Measurements from ENCODE around the gene MTCL3.

Gene MTCL3

GRCh38 chr6:127566651-127567050, 47.5 kb upstream of the MTCL3 start:
- Histone ChIP-seq H3K9me3 (ENCODE audit: control insufficient read depth in 4 of 4, low read length in 3 of 4) (no peaks in the 10 kb centered on the region), H3K27ac (ENCODE audit: low read depth in 1 of 2, low read length in 2 of 2) (no peak overlapping the region), H3K4me3 (ENCODE audit: low read depth in 1 of 3, low read length in 3 of 3) (no peak overlapping the region), H3K4me1 (ENCODE audit: control insufficient read depth in 4 of 4, insufficient read depth in 4 of 4, low read length in 3 of 4) (no peaks in the 10 kb centered on the region), H3K9ac (ENCODE audit: low read depth in 1 of 2, low read length in 2 of 2) (no peak overlapping the region), H3K36me3 (ENCODE audit: control insufficient read depth in 4 of 4, insufficient read depth in 3 of 4, low read depth in 1 of 4, low read length in 3 of 4) (no peaks in the 10 kb centered on the region), H3K27me3 (ENCODE audit: control insufficient read depth in 4 of 4, insufficient read depth in 4 of 4, low read length in 3 of 4) (peaks cover 0 to 3% (median 0%) of the 10 kb centered on the region in 4 donors)
- TF ChIP-seq NR2F2 (IDR thresholded peaks at IDR 0.05) = no peak
- no peak for TF ChIP-seq EGR1 (IDR thresholded peaks at IDR 0.05; ENCODE audit: low read depth in 2 of 2)
- no peak for TF ChIP-seq FOXA1 (IDR thresholded peaks at IDR 0.05)
- TF ChIP-seq CTCF (IDR thresholded peaks at IDR 0.05; ENCODE audit: low read depth, low read length, missing input control) = no peak
- TF ChIP-seq MAX (IDR thresholded peaks at IDR 0.05) = no peak
- no peak for TF ChIP-seq RXRA (IDR thresholded peaks at IDR 0.05)
- TF ChIP-seq GABPA (IDR thresholded peaks at IDR 0.05 in 1 of 2, conservative IDR thresholded peaks at IDR 0.05 in 1 of 2) = no peak
- no peak for TF ChIP-seq HNF4A (conservative IDR thresholded peaks at IDR 0.05)
- TF ChIP-seq REST (IDR thresholded peaks at IDR 0.05) = no peak
- TF ChIP-seq RAD21 (IDR thresholded peaks at IDR 0.05) = no peak
- no peak for TF ChIP-seq SP1 (IDR thresholded peaks at IDR 0.05)
- TF ChIP-seq JUND (IDR thresholded peaks at IDR 0.05) = no peak
- no peak for TF ChIP-seq ATF3 (IDR thresholded peaks at IDR 0.05)
- TF ChIP-seq ZBTB33 (IDR thresholded peaks at IDR 0.05) = no peak
- no peak for TF ChIP-seq TAF1 (conservative IDR thresholded peaks at IDR 0.05)
- no peak for TF ChIP-seq HNF4G (IDR thresholded peaks at IDR 0.05)
- no peak for DNase-seq (ENCODE audit: low spot score)

GRCh38 chr6:127566119-127566518, 47.0 kb upstream of the MTCL3 start:
- no peaks in the 10 kb centered on the region for H3K9me3 ChIP-seq (ENCODE audit: control insufficient read depth in 4 of 4, low read length in 3 of 4)
- H3K9ac ChIP-seq (ENCODE audit: low read depth in 1 of 2, low read length in 2 of 2) = no peak overlapping the region
- no peak overlapping the region for H3K4me3 ChIP-seq (ENCODE audit: low read depth in 1 of 3, low read length in 3 of 3)
- no peaks in the 10 kb centered on the region for H3K36me3 ChIP-seq (ENCODE audit: control insufficient read depth in 4 of 4, insufficient read depth in 3 of 4, low read depth in 1 of 4, low read length in 3 of 4)
- no peaks in the 10 kb centered on the region for H3K4me1 ChIP-seq (ENCODE audit: control insufficient read depth in 4 of 4, insufficient read depth in 4 of 4, low read length in 3 of 4)
- no peak for TF ChIP-seq HNF4A (conservative IDR thresholded peaks at IDR 0.05)
- no peak for TF ChIP-seq FOXA2 (IDR thresholded peaks at IDR 0.05)
- TF ChIP-seq TAF1 (conservative IDR thresholded peaks at IDR 0.05) = no peak
- no peak for DNase-seq (ENCODE audit: low spot score)
- H3K27me3 ChIP-seq (ENCODE audit: control insufficient read depth in 4 of 4, insufficient read depth in 4 of 4, low read length in 3 of 4) = peaks cover 0 to 3% (median 0%) of the 10 kb centered on the region in 4 donors
- H3K27ac ChIP-seq (ENCODE audit: low read depth in 1 of 2, low read length in 2 of 2) = no peak overlapping the region
